ENCODE results near the gene FGFR1OP2.

Gene FGFR1OP2

GRCh38 chr12:27012239-27012981 lies 74.1 kb downstream of the FGFR1OP2 start:
- Histone ChIP-seq H3K4me1 (ENCODE audit: control insufficient read depth in 1 of 2, insufficient read depth in 2 of 2, low read length in 2 of 2) (peaks cover 20 to 25% of the 10 kb centered on the region in 2 donors), H3K27ac (ENCODE audit: low read depth, low read length) (no peak overlapping the region), H3K27me3 (ENCODE audit: control insufficient read depth in 1 of 2, insufficient read depth in 2 of 2, low read length in 2 of 2) (no peaks in the 10 kb centered on the region), H3K9ac (ENCODE audit: low read depth in 1 of 2, low read length in 2 of 2) (no peak overlapping the region), H3K9me3 (ENCODE audit: control insufficient read depth in 1 of 2, low read length in 2 of 2) (no peaks in the 10 kb centered on the region), H3K4me3 (ENCODE audit: low read depth in 1 of 2, low read length in 2 of 2) (peak overlapping the region in 1 of 2 donors; percentile 97), H3K36me3 (ENCODE audit: control insufficient read depth in 1 of 2, insufficient read depth in 2 of 2, low read length in 2 of 2) (no peaks in the 10 kb centered on the region)

- peak overlapping the region in 1 of 2 donors; percentile 79 for H3K9ac ChIP-seq (ENCODE audit: low read depth in 1 of 2, low read length in 2 of 2)
These were observed 74.6 kb downstream of the FGFR1OP2 start for GRCh38 chr12:27012982-27013255.

GRCh38 chr12:27013611-27014084 lies 75.4 kb downstream of the FGFR1OP2 start:
- Histone ChIP-seq H3K9me3 (ENCODE audit: control insufficient read depth in 1 of 2, low read length in 2 of 2) (no peaks in the 10 kb centered on the region), H3K9ac (ENCODE audit: low read depth in 1 of 2, low read length in 2 of 2) (peak overlapping the region; percentile 79 to 91), H3K36me3 (ENCODE audit: control insufficient read depth in 1 of 2, insufficient read depth in 2 of 2, low read length in 2 of 2) (no peaks in the 10 kb centered on the region), H3K27me3 (ENCODE audit: control insufficient read depth in 1 of 2, insufficient read depth in 2 of 2, low read length in 2 of 2) (no peaks in the 10 kb centered on the region), H3K4me3 (ENCODE audit: low read depth in 1 of 2, low read length in 2 of 2) (peak overlapping the region; percentile 96 to 97), H3K4me1 (ENCODE audit: control insufficient read depth in 1 of 2, insufficient read depth in 2 of 2, low read length in 2 of 2) (peaks cover 20 to 23% of the 10 kb centered on the region in 2 donors), H3K27ac (ENCODE audit: low read depth, low read length) (peak overlapping the region; percentile 85)

More at GRCh38 chr12:27012982-27013255, 74.6 kb downstream of the FGFR1OP2 start:
- H3K27me3 ChIP-seq (ENCODE audit: control insufficient read depth in 1 of 2, insufficient read depth in 2 of 2, low read length in 2 of 2), result no peaks in the 10 kb centered on the region
- H3K36me3 ChIP-seq (ENCODE audit: control insufficient read depth in 1 of 2, insufficient read depth in 2 of 2, low read length in 2 of 2), result no peaks in the 10 kb centered on the region
- peaks cover 20 to 23% of the 10 kb centered on the region in 2 donors for H3K4me1 ChIP-seq (ENCODE audit: control insufficient read depth in 1 of 2, insufficient read depth in 2 of 2, low read length in 2 of 2)
- H3K9me3 ChIP-seq (ENCODE audit: control insufficient read depth in 1 of 2, low read length in 2 of 2), result no peaks in the 10 kb centered on the region
- no peak overlapping the region for H3K27ac ChIP-seq (ENCODE audit: low read depth, low read length)
- H3K4me3 ChIP-seq (ENCODE audit: low read depth in 1 of 2, low read length in 2 of 2), result peak overlapping the region; percentile 96 to 97

GRCh38 chr12:27014085-27014858 lies 76.0 kb downstream of the FGFR1OP2 start, which contains the start of gene TM7SF3:
TM7SF3 (minus strand) TSS chr12:27014384; CDS start chr12:27014168, 216 bp downstream.
- Histone ChIP-seq H3K9me3 (ENCODE audit: control insufficient read depth in 1 of 2, low read length in 2 of 2) (no peaks in the 10 kb centered on the region), H3K27me3 (ENCODE audit: control insufficient read depth in 1 of 2, insufficient read depth in 2 of 2, low read length in 2 of 2) (no peaks in the 10 kb centered on the region), H3K4me3 (ENCODE audit: low read depth in 1 of 2, low read length in 2 of 2) (peak within 1 kb of the TSS; percentile 96 to 97), H3K9ac (ENCODE audit: low read depth in 1 of 2, low read length in 2 of 2) (peak within 1 kb of the TSS; percentile 79 to 91), H3K27ac (ENCODE audit: low read depth, low read length) (peak within 1 kb of the TSS; percentile 90), H3K4me1 (ENCODE audit: control insufficient read depth in 1 of 2, insufficient read depth in 2 of 2, low read length in 2 of 2) (peaks cover 20 to 23% of the 10 kb centered on the region in 2 donors), H3K36me3 (ENCODE audit: control insufficient read depth in 1 of 2, insufficient read depth in 2 of 2, low read length in 2 of 2) (no peaks in the 10 kb centered on the region)

GRCh38 chr12:27014859-27015729 lies 76.8 kb downstream of the FGFR1OP2 start:
- peak overlapping the region; percentile 90 for H3K27ac ChIP-seq (ENCODE audit: low read depth, low read length)
- peak overlapping the region; percentile 96 to 97 for H3K4me3 ChIP-seq (ENCODE audit: low read depth in 1 of 2, low read length in 2 of 2)
- no peaks in the 10 kb centered on the region for H3K36me3 ChIP-seq (ENCODE audit: control insufficient read depth in 1 of 2, insufficient read depth in 2 of 2, low read length in 2 of 2)
- peak overlapping the region; percentile 76 to 79 for H3K9ac ChIP-seq (ENCODE audit: low read depth in 1 of 2, low read length in 2 of 2)
- H3K27me3 ChIP-seq (ENCODE audit: control insufficient read depth in 1 of 2, insufficient read depth in 2 of 2, low read length in 2 of 2), result no peaks in the 10 kb centered on the region
- no peaks in the 10 kb centered on the region for H3K9me3 ChIP-seq (ENCODE audit: control insufficient read depth in 1 of 2, low read length in 2 of 2)
- H3K4me1 ChIP-seq (ENCODE audit: control insufficient read depth in 1 of 2, insufficient read depth in 2 of 2, low read length in 2 of 2), result peaks cover 20 to 23% of the 10 kb centered on the region in 2 donors

GRCh38 chr12:27015730-27016076 lies 77.4 kb downstream of the FGFR1OP2 start:
- Histone ChIP-seq H3K9ac (ENCODE audit: low read depth in 1 of 2, low read length in 2 of 2) (no peak overlapping the region), H3K4me1 (ENCODE audit: control insufficient read depth in 1 of 2, insufficient read depth in 2 of 2, low read length in 2 of 2) (peaks cover 20 to 23% of the 10 kb centered on the region in 2 donors), H3K4me3 (ENCODE audit: low read depth in 1 of 2, low read length in 2 of 2) (no peak overlapping the region), H3K27ac (ENCODE audit: low read depth, low read length) (no peak overlapping the region), H3K27me3 (ENCODE audit: control insufficient read depth in 1 of 2, insufficient read depth in 2 of 2, low read length in 2 of 2) (no peaks in the 10 kb centered on the region), H3K36me3 (ENCODE audit: control insufficient read depth in 1 of 2, insufficient read depth in 2 of 2, low read length in 2 of 2) (no peaks in the 10 kb centered on the region), H3K9me3 (ENCODE audit: control insufficient read depth in 1 of 2, low read length in 2 of 2) (no peaks in the 10 kb centered on the region)
